IPS DF 4.7 (cell line): ENCODE results near the gene SLC12A5.
"Not testable (repeated sequence)": the region's sequence is repeated elsewhere in the genome, so short reads cannot be mapped to it uniquely, and the experiment has no call there.

Experiments used
- DNase-seq: peaks from one replicate; pipeline ENCODE4 v3.0.0-alpha.2; 2013; ENCODE audit warnings: low spot score; ENCODE audit errors: extremely low read depth

The SLC12A5 gene

GRCh38 chr20:46028772-46029371 is at the start of gene SLC12A5:
Gene SLC12A5, plus strand, starts transcription at chr20:46029215. Its CDS starts 130 bp downstream, at chr20:46029345.
- no peak for DNase-seq

GRCh38 chr20:45981261-45981660 is 47.8 kb upstream of the SLC12A5 start:
- DNase-seq, result no peak

GRCh38 chr20:45983279-45983743 is 45.7 kb upstream of the SLC12A5 start:
- DNase-seq, result no peak

GRCh38 chr20:45985573-45985972 is 43.4 kb upstream of the SLC12A5 start:
- no peak for DNase-seq

- DNase-seq, result peak; percentile 74
These were observed 41.8 kb upstream of the SLC12A5 start for GRCh38 chr20:45987108-45987780.

GRCh38 chr20:45988830-45989229 is 40.2 kb upstream of the SLC12A5 start:
- DNase-seq, result not testable (repeated sequence)

- no peak for DNase-seq
These were observed 37.4 kb upstream of the SLC12A5 start for GRCh38 chr20:45991616-45992015.

GRCh38 chr20:45993197-45993951 is 35.6 kb upstream of the SLC12A5 start:
- no peak for DNase-seq

- DNase-seq, result no peak
These were observed 34.1 kb upstream of the SLC12A5 start for GRCh38 chr20:45994761-45995493.

- DNase-seq, result not testable (repeated sequence)
These were observed 33.4 kb upstream of the SLC12A5 start for GRCh38 chr20:45995495-45996097.

GRCh38 chr20:45997187-45997586 is 31.8 kb upstream of the SLC12A5 start:
- no peak for DNase-seq

- DNase-seq, result no peak
These were observed 30.7 kb upstream of the SLC12A5 start for GRCh38 chr20:45998337-45998736.

- no peak for DNase-seq
These were observed 30.3 kb upstream of the SLC12A5 start for GRCh38 chr20:45998761-45999160.

GRCh38 chr20:45999557-46000261 is 29.3 kb upstream of the SLC12A5 start:
- no peak for DNase-seq

GRCh38 chr20:46000262-46000996 is 28.6 kb upstream of the SLC12A5 start:
- no peak for DNase-seq

GRCh38 chr20:46001498-46001897 is 27.5 kb upstream of the SLC12A5 start:
- DNase-seq, result no peak

- no peak for DNase-seq
These were observed 27.0 kb upstream of the SLC12A5 start for GRCh38 chr20:46002008-46002407.

GRCh38 chr20:46004187-46004586 is 24.8 kb upstream of the SLC12A5 start:
- DNase-seq, result no peak

GRCh38 chr20:46004889-46005473 is 24.0 kb upstream of the SLC12A5 start:
- no peak for DNase-seq
